ENCODE results near the gene CPEB4. TPM values are rescaled to one million over a fixed set of nuclear protein-coding genes. Genes with fewer than 3 reads are reported as not detected.

Gene CPEB4
- total RNA-seq, 4 donors from 2014 or later = 20.1 to 26.6 (median 24.2) TPM

DNA sequence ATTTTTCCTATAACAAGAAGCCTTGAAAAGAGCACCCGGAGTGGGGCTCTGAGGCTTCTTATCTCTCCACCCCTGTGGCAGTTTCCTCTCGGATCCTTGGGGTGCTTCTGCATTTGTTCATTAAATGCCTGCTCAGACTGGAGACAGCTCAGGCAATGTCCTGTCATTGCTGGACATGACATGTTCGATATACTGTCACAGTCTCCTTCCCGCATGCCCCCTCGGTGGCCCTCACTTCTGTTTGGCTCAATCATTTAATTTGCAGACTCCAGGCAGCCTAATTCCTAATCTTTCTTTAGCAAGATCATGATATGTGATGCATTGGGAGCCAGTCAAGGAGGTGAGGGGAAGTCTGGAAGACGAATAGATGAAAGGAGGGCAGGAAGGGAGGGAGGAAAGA, 37.5 kb upstream of the CPEB4 start:
- Histone ChIP-seq H3K27ac (no peak overlapping the region), H3K4me1 (no peaks in the 10 kb centered on the region), H3K36me3 (no peaks in the 10 kb centered on the region), H3K9me3 (peaks cover 0 to 12% (median 2%) of the 10 kb centered on the region in 4 donors), H3K4me3 (no peak overlapping the region), H3K27me3 (no peaks in the 10 kb centered on the region)
- WGBS, 2 donors = 49 to 75% methylated on average over 6 of the region's 6 CpGs
- TF ChIP-seq, protein P1, sequence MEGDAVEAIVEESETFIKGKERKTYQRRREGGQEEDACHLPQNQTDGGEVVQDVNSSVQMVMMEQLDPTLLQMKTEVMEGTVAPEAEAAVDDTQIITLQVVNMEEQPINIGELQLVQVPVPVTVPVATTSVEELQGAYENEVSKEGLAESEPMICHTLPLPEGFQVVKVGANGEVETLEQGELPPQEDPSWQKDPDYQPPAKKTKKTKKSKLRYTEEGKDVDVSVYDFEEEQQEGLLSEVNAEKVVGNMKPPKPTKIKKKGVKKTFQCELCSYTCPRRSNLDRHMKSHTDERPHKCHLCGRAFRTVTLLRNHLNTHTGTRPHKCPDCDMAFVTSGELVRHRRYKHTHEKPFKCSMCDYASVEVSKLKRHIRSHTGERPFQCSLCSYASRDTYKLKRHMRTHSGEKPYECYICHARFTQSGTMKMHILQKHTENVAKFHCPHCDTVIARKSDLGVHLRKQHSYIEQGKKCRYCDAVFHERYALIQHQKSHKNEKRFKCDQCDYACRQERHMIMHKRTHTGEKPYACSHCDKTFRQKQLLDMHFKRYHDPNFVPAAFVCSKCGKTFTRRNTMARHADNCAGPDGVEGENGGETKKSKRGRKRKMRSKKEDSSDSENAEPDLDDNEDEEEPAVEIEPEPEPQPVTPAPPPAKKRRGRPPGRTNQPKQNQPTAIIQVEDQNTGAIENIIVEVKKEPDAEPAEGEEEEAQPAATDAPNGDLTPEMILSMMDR (IDR thresholded peaks at IDR 0.05) = no peak
- no peak for DNase-seq (ENCODE audit: low spot score in 2 of 2)

GRCh38 chr5:173851595-173852243, 36.4 kb upstream of the CPEB4 start:
- Histone ChIP-seq H3K27me3 (no peaks in the 10 kb centered on the region), H3K27ac (no peak overlapping the region), H3K4me3 (no peak overlapping the region), H3K4me1 (no peaks in the 10 kb centered on the region), H3K9me3 (peaks cover 0 to 12% (median 2%) of the 10 kb centered on the region in 4 donors), H3K36me3 (no peaks in the 10 kb centered on the region)
- no peak for DNase-seq (ENCODE audit: low spot score in 2 of 2)
- no peak for TF ChIP-seq EP300 (IDR thresholded peaks at IDR 0.05)
- no peak for TF ChIP-seq POLR2A (IDR thresholded peaks at IDR 0.05)
- TF ChIP-seq, protein P1 (IDR thresholded peaks at IDR 0.05) = no peak
- 59 to 65% methylated on average over 10 of the region's 10 CpGs for WGBS, 2 donors

GRCh38 chr5:173852790-173853359, 35.3 kb upstream of the CPEB4 start:
- H3K4me3 ChIP-seq = no peak overlapping the region
- 76 to 80% methylated on average over 7 of the region's 7 CpGs for WGBS, 2 donors
- no peak for DNase-seq (ENCODE audit: low spot score in 2 of 2)
- peaks cover 0 to 12% (median 2%) of the 10 kb centered on the region in 4 donors for H3K9me3 ChIP-seq
- H3K4me1 ChIP-seq = no peaks in the 10 kb centered on the region
- TF ChIP-seq EP300 (IDR thresholded peaks at IDR 0.05) (no peak), POLR2A (IDR thresholded peaks at IDR 0.05) (no peak)
- TF ChIP-seq, protein P1 (IDR thresholded peaks at IDR 0.05) = no peak
- no peak overlapping the region for H3K27ac ChIP-seq
- no peaks in the 10 kb centered on the region for H3K36me3 ChIP-seq
- H3K27me3 ChIP-seq = no peaks in the 10 kb centered on the region

- WGBS, 2 donors = 77 to 86% methylated on average over 11 of the region's 11 CpGs
- H3K27ac ChIP-seq = no peak overlapping the region
- DNase-seq (ENCODE audit: low spot score in 2 of 2) = no peak
- H3K4me1 ChIP-seq = no peaks in the 10 kb centered on the region
- no peaks in the 10 kb centered on the region for H3K27me3 ChIP-seq
- TF ChIP-seq, protein P1 (IDR thresholded peaks at IDR 0.05) = no peak
- TF ChIP-seq POLR2A (IDR thresholded peaks at IDR 0.05) (no peak), EP300 (IDR thresholded peaks at IDR 0.05) (no peak)
- H3K9me3 ChIP-seq = peaks cover 0 to 9% (median 2%) of the 10 kb centered on the region in 4 donors
- no peaks in the 10 kb centered on the region for H3K36me3 ChIP-seq
- H3K4me3 ChIP-seq = no peak overlapping the region
Observed at GRCh38 chr5:173853370-173854131, 34.6 kb upstream of the CPEB4 start.

Measured in tibial nerve (tissue), 4 donors.